Measurements from ENCODE around the gene LILRA6.
"Not testable (repeated sequence)": the region's sequence is repeated elsewhere in the genome, so short reads cannot be mapped to it uniquely, and the experiment has no call there.

The LILRA6 gene

DNA sequence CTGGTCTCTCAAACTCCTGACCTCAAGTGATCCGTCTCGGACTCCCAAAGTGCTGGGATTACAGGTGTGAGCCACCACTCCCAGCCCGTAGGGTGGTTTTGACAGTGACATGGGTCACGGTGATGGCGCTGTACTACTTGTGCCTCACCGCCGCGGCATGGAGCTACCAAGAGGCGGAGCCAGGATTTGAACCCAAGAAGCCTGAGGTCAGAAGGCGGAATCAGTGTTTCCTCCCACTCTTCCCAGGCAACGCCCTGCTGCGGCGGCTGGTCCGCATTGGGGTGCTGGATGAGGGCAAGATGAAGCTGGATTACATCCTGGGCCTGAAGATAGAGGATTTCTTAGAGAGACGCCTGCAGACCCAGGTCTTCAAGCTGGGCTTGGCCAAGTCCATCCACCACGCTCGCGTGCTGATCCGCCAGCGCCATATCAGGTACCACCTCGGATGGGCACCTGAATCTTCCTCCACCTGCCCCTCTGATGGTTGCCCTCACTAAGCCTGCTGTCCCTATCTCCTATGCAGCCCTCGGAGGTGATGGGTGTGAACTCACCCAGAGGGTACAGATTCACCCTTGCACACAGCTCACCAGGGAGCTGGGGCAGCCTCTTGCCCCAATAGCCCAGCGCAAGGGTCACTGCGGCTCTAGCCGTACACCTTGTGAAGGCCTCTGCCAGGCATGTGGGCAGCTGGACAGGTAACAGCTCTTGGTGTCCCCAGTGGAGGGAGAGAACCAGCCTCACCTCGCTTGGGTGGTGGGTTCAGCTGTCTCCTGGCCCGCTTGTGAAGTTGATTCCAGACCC is 36.4 kb downstream of the LILRA6 start:
- no peak for DNase-seq

DNA sequence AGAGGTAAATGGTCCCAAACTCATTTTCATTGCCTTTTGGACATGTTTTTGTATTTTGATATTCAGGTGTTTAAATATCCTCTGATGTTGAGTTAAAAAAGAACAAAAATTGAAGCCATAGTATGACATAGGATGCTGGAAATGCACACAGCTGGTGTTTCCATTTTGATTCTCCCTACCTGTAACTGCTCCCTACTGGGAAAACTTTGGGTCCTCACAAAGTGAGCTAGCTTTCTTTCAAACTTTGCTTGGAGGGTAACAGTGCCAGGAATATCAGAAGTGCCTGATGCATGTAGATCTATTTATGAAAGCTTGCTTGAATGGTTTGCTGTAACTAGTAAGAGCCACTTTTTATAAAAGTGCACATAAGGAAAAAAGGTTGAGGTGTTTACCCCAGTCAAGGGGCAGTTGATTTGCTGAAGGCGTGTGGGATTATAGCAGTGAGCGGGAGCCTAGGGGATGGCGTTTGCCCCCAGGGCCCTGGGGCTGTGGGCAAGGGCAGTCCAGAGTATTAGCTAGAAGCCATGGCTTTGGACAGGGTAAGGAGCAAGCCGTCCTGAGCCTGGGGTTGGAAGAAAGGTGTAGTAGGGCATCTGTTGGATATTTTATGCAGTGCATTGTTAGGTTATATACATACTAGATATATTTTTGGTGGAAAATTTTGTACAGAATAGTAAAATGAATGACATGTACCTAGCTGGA is 37.7 kb downstream of the LILRA6 start:
- no peak for DNase-seq

DNA sequence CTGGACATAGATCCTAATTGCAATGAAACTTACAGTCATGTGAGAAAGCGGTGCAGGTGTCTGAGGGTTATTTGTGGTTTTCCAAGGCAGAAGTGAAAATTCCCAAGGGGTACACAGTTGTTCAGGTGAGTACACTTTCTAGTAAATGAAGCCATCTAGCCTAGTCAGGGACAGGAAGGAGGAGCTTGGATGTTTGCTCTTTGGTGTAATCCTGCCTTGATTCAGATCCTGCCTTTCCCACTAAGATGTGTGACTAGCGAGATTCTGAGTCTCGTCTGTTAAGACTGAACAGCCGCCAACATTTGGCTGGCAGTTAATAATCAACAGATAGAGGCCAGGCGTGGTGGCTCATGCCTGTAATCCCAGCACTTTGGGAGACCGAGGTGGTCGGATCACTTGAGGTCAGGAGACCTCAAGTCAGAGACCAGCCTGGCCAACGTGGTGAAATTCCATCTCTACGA is 39.4 kb downstream of the LILRA6 start:
- DNase-seq, result no peak

DNA sequence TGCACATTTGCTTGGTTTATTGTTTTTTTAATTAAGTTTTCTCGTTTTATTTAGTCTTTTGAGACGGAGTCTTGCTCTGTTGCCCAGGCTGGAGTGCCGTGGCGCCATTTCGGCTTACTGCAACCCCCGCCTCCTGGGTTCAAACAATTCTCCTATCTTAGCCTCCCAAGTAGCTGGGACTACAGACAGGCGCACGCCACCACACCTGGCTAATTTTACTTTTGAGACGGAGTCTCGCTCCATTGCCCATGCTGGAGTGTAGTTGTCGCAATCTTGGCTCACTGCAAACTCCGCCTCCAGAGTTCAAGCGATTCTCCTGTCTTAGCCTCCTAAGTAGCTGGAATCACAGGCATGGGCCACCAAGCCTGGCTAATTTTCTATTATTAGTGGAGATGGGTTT is 40.6 kb downstream of the LILRA6 start:
- no peak for DNase-seq

DNA sequence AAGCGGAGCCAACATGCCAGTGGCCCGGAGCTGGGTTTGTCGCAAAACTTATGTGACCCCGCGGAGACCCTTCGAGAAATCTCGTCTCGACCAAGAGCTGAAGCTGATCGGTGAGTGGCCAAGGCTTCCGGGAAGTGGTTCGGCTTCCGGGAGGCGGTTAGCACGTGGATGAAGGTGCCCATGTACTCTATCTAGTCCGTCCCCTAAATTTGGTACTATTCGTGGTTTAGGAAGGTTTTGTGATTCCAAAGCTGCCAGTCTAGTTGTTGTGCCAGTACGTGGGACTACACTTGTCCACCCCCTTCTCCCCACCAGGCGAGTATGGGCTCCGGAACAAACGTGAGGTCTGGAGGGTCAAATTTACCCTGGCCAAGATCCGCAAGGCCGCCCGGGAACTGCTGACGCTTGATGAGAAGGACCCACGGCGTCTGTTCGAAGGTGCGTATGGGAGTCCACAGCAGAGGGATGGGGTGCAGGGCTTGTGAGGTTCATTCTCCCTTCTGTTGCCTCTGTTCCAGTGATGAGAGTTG is 41.4 kb downstream of the LILRA6 start:
- DNase-seq, result no peak

DNA sequence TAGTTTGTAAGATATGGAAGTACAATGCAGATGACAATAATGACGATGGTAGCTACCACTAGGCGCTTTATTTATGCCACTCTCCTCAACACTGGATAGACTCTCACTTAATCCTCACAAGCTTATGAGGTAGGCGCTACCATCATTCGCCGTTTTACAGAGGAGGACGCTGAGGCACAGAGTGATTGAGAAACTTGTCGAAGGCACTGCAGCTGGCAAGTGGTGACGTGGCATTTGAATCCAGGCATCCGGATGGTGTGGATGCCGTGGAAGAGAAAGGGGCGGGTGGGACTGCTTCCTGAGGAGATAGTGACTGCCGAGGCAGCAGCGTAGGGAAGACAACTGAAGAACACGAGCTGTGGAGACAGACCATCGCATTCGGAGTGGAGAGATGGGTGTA is 43.2 kb downstream of the LILRA6 start:
- no peak for DNase-seq

DNA sequence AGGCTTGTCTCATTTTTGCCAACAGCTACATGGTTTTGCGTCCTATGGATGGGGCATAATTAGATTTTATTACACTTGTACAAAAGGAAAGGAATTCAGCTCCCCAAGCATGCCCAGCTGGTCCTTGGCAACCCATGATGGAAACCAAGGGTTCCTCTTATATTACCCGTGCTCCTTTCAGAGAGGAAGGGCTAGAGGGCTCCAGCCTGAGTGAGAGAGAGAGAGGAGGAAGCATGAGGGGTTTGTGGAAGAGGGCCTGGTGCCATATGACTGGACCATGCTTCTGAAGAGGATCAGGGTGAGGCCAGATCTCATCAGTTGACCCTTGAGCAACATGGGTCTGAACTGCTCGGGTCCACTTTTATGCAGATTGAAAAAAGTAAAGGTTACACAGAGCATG is 45.5 kb downstream of the LILRA6 start:
- no peak for DNase-seq

DNA sequence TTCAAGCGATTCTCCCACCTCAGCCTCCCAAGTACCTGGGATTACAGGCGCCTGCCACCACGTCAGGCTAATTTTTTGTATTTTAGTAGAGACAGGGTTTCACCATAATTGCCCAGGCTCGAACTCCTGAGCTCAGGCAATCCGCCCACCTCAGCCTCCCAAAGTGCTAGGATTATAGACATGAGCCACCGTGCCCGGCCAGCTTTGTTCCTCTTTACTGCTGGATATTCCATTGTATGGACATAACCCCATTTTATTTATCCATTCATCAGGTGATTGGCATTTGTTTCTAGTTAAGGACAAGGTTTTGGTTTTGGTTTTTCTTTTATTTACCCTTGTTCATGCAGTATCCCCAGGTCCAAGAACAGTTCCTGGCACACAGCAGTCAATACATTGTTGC is 46.1 kb downstream of the LILRA6 start:
- DNase-seq, result no peak

DNA sequence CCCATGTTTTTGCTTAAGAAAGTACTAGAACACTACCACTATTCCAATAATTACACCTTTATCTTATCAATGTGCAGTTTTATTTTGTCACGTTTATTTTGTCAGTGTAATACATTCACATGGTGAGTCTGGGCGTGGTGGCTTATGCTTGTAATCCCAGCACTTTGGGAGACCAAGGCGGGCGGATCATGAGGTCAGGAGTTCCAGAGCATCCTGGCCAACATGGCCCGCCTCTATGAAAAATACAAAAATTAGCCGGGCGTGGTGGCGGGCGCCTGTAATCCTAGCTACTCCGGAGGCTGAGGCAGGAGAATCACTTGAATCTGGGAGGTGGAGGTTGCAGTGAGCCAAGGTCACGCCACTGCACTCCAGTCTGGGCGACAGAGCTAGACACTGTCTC is 48.1 kb downstream of the LILRA6 start:
- DNase-seq, result not testable (repeated sequence)

DNA sequence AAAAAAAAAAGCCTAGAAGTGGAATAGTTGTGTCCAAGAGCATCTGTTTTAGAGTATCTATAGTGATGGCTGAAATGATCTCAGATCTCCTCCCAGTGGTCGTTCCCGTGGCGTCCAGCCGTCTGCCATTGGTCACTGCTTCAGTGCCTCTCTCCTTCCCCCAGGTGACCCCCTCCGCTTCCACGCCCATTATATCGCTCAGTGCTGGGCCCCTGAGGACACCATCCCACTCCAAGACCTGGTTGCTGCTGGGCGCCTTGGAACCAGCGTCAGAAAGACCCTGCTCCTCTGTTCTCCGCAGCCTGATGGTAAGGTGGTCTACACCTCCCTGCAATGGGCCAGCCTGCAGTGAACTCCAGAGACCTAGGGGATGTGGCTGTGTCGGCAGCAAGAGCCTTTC is 49.6 kb downstream of the LILRA6 start:
- DNase-seq, result no peak

DNA sequence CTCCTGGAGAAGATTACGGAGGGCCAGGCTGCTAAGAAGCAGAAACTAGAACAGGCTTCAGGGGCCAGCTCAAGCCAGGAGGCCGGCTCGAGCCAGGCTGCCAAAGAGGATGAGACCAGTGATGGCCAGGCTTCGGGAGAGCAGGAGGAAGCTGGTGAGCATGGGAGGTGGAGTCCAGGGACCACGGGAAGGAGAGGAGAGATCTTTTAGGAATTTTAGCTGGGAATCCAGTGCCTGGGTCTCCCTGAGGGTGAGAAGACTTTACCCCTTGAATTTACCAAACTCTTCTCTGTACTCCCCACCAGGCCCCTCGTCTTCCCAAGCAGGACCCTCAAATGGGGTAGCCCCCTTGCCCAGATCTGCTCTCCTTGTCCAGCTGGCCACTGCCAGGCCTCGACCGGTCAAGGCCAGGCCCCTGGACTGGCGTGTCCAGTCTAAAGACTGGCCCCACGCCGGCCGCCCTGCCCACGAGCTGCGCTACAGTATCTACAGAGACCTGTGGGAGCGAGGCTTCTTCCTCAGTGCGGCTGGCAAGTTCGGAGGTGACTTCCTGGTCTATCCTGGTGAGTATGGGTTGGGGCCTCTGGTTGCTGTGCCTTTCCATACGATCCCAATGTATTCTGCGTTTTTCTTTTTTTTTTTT is 50.7 kb downstream of the LILRA6 start:
- DNase-seq, result no peak

DNA sequence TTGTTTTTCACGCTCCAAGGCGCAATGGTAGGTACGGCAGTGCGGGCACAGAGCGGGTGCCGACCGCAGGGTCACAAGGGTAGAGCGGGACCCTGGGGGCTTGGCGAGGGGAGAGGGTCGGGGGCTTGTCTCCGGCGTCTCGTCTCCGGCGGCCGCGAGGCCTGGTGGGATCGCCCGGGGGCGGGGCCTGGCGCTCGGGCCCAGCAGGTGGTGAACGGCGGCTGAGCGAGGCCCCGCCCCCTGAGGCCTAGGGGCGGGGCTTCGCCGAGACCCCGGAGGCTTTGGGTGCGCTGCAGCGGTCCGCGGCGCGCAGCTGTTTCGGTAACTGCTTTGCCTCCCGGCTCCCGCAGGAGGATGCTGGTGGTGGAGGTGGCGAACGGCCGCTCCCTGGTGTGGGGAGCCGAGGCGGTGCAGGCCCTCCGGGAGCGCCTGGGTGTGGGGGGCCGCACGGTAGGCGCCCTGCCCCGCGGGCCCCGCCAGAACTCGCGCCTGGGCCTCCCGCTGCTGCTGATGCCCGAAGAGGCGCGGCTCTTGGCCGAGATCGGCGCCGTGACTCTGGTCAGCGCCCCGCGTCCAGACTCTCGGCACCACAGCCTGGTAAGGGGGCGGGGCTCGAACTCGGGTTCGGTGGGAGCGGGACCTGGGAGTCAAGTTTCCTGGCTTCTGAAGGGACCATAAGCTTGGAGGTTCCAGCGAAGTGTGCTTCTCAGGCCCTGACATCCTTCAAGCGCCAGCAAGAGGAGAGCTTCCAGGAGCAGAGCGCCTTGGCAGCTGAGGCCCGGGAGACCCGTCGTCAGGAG is 51.4 kb downstream of the LILRA6 start, which contains the start of gene TSEN34:
Gene TSEN34 (plus strand): TSS at position 298 of the 800 bp plus-strand sequence. CDS start 57 bp downstream, at position 355.
- peak; percentile 90 for DNase-seq

DNA sequence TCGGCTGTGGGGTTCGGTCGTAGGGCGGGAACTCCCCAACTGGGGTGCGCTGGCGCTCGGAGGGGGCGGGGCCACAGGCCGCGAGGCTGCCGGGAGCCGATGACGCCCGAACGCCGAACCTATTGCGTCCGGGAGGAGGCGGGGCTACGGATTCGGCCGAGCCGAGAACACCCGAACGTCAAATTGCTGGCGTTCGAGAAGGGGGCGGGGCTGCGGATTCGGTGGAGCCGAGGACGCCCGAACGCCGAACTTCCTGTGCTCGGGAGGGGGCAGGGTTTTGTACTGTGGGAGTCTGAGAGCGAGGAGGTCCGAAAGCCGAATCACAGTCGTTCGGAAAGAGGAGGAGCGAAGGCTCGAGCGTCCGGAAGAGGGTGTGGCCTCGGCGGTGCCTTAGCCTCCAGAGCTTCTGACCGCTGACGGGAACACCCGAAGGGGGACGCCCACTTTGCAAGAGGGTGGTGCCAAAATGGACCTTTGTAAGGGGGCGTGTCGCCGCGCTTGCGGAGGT is 52.0 kb downstream of the LILRA6 start:
- peak; percentile 100 for DNase-seq

DNA sequence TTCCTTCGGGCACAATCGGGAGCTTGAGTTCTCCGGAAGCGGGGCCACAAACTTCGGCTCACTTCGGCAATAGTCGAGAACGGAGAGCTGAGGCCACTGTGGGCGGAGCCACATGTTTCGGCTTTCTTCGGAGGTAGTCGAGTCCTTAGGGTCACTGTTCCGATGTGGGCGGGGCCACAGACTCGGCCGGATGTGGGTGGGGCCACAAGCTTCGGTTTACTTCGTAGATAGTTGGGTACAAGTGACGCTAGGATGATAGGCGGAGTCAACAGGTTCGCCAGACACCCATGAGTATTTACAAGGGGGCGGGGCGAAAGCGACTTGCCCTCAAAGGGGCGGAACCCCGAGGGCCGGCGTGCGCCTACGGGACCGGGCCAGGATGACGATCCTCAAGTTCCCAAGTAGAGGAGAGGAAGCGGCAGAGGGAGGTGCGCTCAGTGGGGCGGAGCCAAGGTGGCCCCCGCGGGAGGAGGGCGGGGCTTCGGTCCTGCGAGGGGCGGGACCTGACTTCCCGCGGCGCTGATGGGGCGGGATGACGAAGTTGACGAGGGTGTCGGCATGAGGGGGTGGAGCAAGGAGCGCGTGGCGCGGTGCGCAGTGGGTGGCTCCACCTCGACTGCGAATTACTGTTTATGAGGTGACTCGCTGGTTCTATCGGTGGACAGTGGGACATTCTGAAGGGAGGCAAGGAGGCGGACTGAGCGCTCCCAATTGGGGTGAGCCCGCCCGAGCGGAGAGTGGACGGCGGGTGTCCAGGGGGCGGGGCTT is 52.7 kb downstream of the LILRA6 start:
- peak; percentile 100 for DNase-seq

DNA sequence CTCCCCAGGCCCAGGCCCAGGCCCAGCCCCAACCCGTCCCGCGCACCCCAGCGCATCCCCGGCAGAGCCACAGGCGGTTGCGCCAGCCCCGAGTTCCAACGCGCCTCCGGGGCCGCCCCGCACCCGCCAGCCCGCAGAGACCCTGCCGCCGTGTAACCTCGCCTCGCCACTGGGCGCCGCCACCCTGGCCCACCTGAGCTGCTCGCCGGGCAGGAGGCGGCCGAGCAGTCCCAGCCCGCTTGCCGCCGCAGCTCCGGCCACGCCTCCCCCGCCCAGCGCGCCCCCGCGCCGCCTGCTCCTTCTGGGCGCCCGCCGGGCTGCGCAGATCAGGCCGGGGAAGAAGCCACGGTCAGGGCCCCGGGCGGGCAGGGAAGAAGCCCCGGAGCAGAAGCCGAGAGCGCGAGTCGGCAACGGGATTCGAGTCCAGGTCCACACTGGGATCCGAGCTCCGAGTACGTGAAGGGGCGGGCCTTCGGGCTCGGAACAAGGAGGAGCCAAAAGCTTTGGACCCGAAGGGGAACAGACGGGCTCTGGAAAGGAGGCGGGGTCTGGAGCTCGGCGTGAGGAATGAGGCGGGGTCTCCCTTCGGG is 53.4 kb downstream of the LILRA6 start, which contains the start of gene MBOAT7:
Gene MBOAT7 (minus strand): TSS at position 436 of the 590 bp plus-strand sequence. CDS start 1,072 bp downstream, outside the sequence.
- no peak for DNase-seq

DNA sequence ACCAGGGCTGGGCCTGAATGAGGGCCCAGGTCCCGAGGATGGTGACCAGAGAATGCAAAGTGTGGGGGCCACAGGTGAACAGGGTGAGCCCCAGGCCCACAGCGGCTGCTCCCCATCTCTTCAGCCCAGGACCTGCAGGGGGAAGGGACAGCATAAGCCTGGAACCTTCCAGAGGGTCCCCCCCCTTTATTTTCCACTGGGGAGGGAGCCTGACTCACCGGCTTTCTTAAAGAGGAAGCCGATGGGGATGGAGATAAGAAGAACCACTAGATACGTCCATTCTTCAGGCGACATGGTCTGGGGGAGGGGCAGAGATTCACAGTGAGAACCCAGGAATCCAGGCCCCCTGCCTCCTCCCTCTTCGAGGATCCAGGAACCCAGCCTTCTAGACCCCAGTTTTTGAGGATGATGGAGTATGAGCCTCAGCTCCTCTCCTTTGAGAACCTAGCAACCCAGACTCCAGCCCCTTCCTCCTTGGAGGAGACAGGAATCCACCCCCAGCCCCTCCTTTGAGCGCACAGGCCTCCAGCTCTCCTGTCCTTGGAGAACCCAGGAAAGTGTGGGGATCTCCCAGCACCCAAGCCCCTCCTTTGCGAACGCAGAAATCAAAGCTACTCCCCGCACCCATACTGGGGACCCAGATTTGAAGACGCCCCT is 54.2 kb downstream of the LILRA6 start:
- DNase-seq, result peak; percentile 79

DNA sequence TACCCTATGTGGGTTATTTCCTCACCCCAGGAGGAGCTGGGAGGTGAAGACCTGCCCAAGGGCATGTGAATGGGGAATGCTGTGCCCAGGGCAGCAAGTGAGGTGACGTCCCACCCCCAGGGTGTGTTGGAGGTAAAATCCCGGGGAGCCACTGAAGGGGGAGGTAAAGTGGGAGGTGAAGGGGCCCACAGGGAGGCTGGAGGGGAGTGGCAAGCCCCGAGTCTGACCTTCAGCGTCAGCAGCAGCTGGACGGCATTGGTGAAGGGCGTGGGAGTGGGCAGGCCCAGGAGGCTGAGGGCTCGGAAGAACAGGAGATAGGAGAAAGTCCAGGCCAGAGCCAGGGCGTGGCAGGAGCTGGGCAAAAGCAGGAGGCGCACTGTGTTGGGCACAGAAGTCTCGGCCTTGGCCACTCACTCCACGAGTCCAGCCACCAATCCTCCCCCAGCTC is 55.6 kb downstream of the LILRA6 start:
- DNase-seq, result no peak
